Neural cell (in vitro differentiated cells): ENCODE data around the gene FOXI1. TPM values are rescaled to one million over a fixed set of nuclear protein-coding genes. Genes with fewer than 3 reads are reported as not detected.

Experiments
- H2AFZ ChIP-seq: fragments of 200-600, 300-800 bp; sonication (generic), shearing (Covaris generic); 2 replicates; pipeline ENCODE4 v1.6.0; 2014; ENCODE audit warnings: low read depth, mild to moderate bottlenecking, antibody characterized with exemption, low read length, moderate library complexity
- H3F3A ChIP-seq: fragments of 200-600 bp; shearing (Covaris generic); 2 replicates; pipeline ENCODE4 v1.6.1; 2016; ENCODE audit warnings: mild to moderate bottlenecking, moderate library complexity, mixed read lengths, antibody characterized with exemption, low read length; ENCODE audit not compliant: insufficient read depth, poor library complexity, severe bottlenecking
- H3K27ac ChIP-seq: fragments of 200-600, 300-800 bp; sonication (generic), shearing (Covaris generic); 2 replicates; pipeline ENCODE4 v1.5.1; 2014; ENCODE audit warnings: mild to moderate bottlenecking, low read length, moderate library complexity
- H3K27me3 ChIP-seq: fragments of 300-800, 200-600 bp; sonication (generic), shearing (Covaris generic); 2 replicates; pipeline ENCODE4 v1.6.0; 2014; ENCODE audit warnings: mild to moderate bottlenecking, low read depth, low read length, moderate library complexity; ENCODE audit not compliant: insufficient read depth
- H3K36me3 ChIP-seq: fragments of 300-800, 200-600 bp; sonication (generic), shearing (Covaris generic); 2 replicates; pipeline ENCODE4 v1.5.1; 2014; ENCODE audit warnings: mild to moderate bottlenecking, antibody characterized with exemption, low read length, moderate library complexity; ENCODE audit not compliant: insufficient read depth
- H3K4me2 ChIP-seq: fragments of 300-800, 200-600 bp; sonication (generic), shearing (Covaris generic); 2 replicates; pipeline ENCODE4 v1.6.0; 2014; ENCODE audit warnings: mild to moderate bottlenecking, low read length
- H3K4me3 ChIP-seq: fragments of 300-800, 200-600 bp; sonication (generic), shearing (Covaris generic); 2 replicates; pipeline ENCODE4 v1.5.1; 2014; ENCODE audit warnings: mild to moderate bottlenecking, low read length, moderate library complexity
- H3K79me2 ChIP-seq: fragments of 200-600 bp; shearing (Covaris generic); replicated peaks from 2 replicates; pipeline ENCODE4 v1.6.0; 2014; ENCODE audit warnings: mild to moderate bottlenecking, low read length, moderate library complexity; ENCODE audit not compliant: insufficient read depth
- H3K9ac ChIP-seq: fragments of 300-800, 200-600 bp; sonication (generic), shearing (Covaris generic); 2 replicates; pipeline ENCODE4 v1.6.1; 2016; ENCODE audit warnings: mild to moderate bottlenecking, low read length, mixed read lengths
- H3K9me2 ChIP-seq: fragments of 200-600 bp; shearing (Covaris generic); 2 replicates; pipeline ENCODE4 v1.6.1; 2016; ENCODE audit warnings: mild to moderate bottlenecking, low read length, mixed read lengths; ENCODE audit not compliant: insufficient read depth
- H3K9me3 ChIP-seq: fragments of 200-600, 300-800 bp; sonication (generic), shearing (Covaris generic); 2 replicates; pipeline ENCODE4 v1.6.1; 2016; ENCODE audit warnings: mild to moderate bottlenecking, mixed run types, low read length, moderate library complexity, mixed read lengths
- H4K20me1 ChIP-seq: fragments of 200-600 bp; shearing (Covaris generic); 2 replicates; pipeline ENCODE4 v1.6.1; 2016; ENCODE audit warnings: mild to moderate bottlenecking, mixed run types; ENCODE audit not compliant: insufficient read depth
- EP300 ChIP-seq: fragments of 450-650 bp; conservative IDR thresholded peaks from 2 replicates; pipeline ENCODE4 v1.6.1; 2014; ENCODE audit warnings: antibody characterized with exemption, mild to moderate bottlenecking, moderate library complexity; ENCODE audit not compliant: poor library complexity, severe bottlenecking
- EZH2 ChIP-seq: fragments of 200-600, 300-800 bp; shearing (Covaris generic), sonication (generic); IDR thresholded peaks from 2 replicates; pipeline ENCODE4 v1.6.1; 2014; ENCODE audit warnings: antibody characterized with exemption, low read length, borderline replicate concordance, mild to moderate bottlenecking; ENCODE audit not compliant: insufficient read depth, poor library complexity, severe bottlenecking
- MXI1 ChIP-seq: fragments of 450-650 bp; conservative IDR thresholded peaks from 2 replicates; pipeline ENCODE4 v1.6.1; 2014; ENCODE audit warnings: antibody characterized with exemption, mild to moderate bottlenecking; ENCODE audit not compliant: poor library complexity, severe bottlenecking
- POLR2AphosphoS5 ChIP-seq: IDR thresholded peaks from 2 replicates; pipeline ENCODE4 v1.6.1; 2012
- RAD21 ChIP-seq: fragments of 450-650 bp; conservative IDR thresholded peaks from 2 replicates; pipeline ENCODE4 v1.6.1; 2014; ENCODE audit warnings: antibody characterized with exemption, mild to moderate bottlenecking, moderate library complexity
- SMC3 ChIP-seq: fragments of 450-650 bp; conservative IDR thresholded peaks from 2 replicates; pipeline ENCODE4 v1.6.1; 2014; ENCODE audit warnings: antibody characterized with exemption, mild to moderate bottlenecking, moderate library complexity; ENCODE audit not compliant: poor library complexity
- TAF1 ChIP-seq: IDR thresholded peaks from 2 replicates; pipeline ENCODE4 v1.6.1; 2012; ENCODE audit warnings: low read depth
- polyA plus RNA-seq: library from polyadenylated mRNA; depleted of rRNA; stranded (reverse); fragments of >200 nt; gene quantifications from 2 replicates; pipeline ENCODE4 v1.2.3, GENCODE V29; 2014
- TF ChIP-seq, protein P1 (sequence below): fragments of 450-650 bp; IDR thresholded peaks from 2 replicates; pipeline ENCODE4 v1.5.1; 2014; ENCODE audit warnings: antibody characterized with exemption, mild to moderate bottlenecking, moderate library complexity; ENCODE audit not compliant: poor library complexity, severe bottlenecking
- TF ChIP-seq, protein P2 (sequence below): IDR thresholded peaks from 2 replicates; pipeline ENCODE4 v1.6.1; 2012; ENCODE audit warnings: borderline replicate concordance

FOXI1 gene
- polyA plus RNA-seq, 1 donor from 2014 or later = not detected

DNA sequence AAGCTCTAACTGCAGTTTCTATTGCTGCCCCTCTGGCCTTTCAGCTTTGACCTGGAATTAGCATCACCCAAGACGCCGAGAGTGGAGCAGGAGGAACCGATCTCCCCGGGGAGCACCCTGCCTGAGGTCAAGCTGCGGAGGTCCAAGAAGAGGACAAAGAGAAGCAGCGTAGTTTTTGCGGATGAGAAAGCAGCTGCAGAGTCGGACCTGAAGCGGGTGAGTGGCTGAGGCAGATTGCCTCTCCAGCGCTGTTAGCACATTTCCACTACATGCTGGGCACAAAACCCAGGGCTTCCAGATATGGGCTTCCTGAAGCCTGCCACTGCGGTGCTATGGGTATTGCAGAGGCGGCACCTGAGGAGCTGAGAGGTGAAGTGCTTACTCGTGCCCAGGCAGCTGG lies 26.8 kb upstream of the FOXI1 start:
- Histone ChIP-seq H4K20me1 (no peaks in the 10 kb centered on the region), H2AFZ (no peak overlapping the region)

DNA sequence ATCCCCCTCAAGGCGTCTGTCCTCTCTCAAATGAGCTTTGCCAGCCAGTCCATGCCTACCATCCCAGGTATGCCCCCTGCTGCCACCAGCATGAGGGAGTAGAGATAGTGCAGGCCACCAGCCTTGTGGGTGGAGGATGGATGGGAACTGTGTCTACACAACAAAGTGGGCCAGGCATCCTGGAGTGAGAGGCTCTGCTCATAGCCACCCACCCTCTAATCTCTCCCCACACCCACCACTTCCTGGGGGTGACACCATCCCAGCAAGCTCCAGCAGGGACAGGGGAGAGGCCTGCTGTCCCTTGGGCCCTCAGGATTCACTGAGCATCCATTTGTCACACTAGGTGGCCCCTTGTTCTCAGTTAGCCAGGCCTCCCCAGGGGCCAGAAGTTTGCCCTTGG lies 25.5 kb upstream of the FOXI1 start:
- Histone ChIP-seq H3K27me3 (no peaks in the 10 kb centered on the region), H3K4me2 (no peak overlapping the region), H3K79me2 (no peaks in the 10 kb centered on the region), H3K9me3 (no peaks in the 10 kb centered on the region), H3K9ac (no peak overlapping the region), H4K20me1 (no peaks in the 10 kb centered on the region), H3K4me3 (no peak overlapping the region), H3K9me2 (no peaks in the 10 kb centered on the region), H3K36me3 (no peaks in the 10 kb centered on the region), H3K27ac (no peak overlapping the region), H3F3A (no peaks in the 10 kb centered on the region), H2AFZ (no peak overlapping the region)
- TF ChIP-seq RAD21 (no peak), EP300 (no peak), EZH2 (no peak), POLR2AphosphoS5 (no peak), MXI1 (no peak), TAF1 (no peak), SMC3 (no peak)
- TF ChIP-seq, protein P1, sequence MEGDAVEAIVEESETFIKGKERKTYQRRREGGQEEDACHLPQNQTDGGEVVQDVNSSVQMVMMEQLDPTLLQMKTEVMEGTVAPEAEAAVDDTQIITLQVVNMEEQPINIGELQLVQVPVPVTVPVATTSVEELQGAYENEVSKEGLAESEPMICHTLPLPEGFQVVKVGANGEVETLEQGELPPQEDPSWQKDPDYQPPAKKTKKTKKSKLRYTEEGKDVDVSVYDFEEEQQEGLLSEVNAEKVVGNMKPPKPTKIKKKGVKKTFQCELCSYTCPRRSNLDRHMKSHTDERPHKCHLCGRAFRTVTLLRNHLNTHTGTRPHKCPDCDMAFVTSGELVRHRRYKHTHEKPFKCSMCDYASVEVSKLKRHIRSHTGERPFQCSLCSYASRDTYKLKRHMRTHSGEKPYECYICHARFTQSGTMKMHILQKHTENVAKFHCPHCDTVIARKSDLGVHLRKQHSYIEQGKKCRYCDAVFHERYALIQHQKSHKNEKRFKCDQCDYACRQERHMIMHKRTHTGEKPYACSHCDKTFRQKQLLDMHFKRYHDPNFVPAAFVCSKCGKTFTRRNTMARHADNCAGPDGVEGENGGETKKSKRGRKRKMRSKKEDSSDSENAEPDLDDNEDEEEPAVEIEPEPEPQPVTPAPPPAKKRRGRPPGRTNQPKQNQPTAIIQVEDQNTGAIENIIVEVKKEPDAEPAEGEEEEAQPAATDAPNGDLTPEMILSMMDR = no peak
- TF ChIP-seq, protein P2, sequence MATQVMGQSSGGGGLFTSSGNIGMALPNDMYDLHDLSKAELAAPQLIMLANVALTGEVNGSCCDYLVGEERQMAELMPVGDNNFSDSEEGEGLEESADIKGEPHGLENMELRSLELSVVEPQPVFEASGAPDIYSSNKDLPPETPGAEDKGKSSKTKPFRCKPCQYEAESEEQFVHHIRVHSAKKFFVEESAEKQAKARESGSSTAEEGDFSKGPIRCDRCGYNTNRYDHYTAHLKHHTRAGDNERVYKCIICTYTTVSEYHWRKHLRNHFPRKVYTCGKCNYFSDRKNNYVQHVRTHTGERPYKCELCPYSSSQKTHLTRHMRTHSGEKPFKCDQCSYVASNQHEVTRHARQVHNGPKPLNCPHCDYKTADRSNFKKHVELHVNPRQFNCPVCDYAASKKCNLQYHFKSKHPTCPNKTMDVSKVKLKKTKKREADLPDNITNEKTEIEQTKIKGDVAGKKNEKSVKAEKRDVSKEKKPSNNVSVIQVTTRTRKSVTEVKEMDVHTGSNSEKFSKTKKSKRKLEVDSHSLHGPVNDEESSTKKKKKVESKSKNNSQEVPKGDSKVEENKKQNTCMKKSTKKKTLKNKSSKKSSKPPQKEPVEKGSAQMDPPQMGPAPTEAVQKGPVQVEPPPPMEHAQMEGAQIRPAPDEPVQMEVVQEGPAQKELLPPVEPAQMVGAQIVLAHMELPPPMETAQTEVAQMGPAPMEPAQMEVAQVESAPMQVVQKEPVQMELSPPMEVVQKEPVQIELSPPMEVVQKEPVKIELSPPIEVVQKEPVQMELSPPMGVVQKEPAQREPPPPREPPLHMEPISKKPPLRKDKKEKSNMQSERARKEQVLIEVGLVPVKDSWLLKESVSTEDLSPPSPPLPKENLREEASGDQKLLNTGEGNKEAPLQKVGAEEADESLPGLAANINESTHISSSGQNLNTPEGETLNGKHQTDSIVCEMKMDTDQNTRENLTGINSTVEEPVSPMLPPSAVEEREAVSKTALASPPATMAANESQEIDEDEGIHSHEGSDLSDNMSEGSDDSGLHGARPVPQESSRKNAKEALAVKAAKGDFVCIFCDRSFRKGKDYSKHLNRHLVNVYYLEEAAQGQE = no peak

More for the DNA sequence above, 26.8 kb upstream of the FOXI1 start:
- Histone ChIP-seq H3F3A (no peaks in the 10 kb centered on the region), H3K9me2 (no peaks in the 10 kb centered on the region), H3K4me3 (no peak overlapping the region), H3K79me2 (no peaks in the 10 kb centered on the region), H3K9me3 (no peaks in the 10 kb centered on the region), H3K9ac (no peak overlapping the region), H3K27ac (no peak overlapping the region), H3K4me2 (no peak overlapping the region), H3K27me3 (no peaks in the 10 kb centered on the region), H3K36me3 (no peaks in the 10 kb centered on the region)
- TF ChIP-seq EZH2 (no peak), MXI1 (no peak), TAF1 (no peak)
